CD4-positive, alpha-beta T cell treated with Interleukin-12 subunit alpha and Interleukin-12 subunit beta, for 1 hour (primary cell): Measurements from ENCODE around the gene FMNL3.
"Not testable (repeated sequence)": the region's sequence is repeated elsewhere in the genome, so short reads cannot be mapped to it uniquely, and the experiment has no call there.

Experiments used
- DNase-seq: peaks from one replicate; pipeline ENCODE4 v3.0.0-alpha.2; 2020

FMNL3 gene, protein sequence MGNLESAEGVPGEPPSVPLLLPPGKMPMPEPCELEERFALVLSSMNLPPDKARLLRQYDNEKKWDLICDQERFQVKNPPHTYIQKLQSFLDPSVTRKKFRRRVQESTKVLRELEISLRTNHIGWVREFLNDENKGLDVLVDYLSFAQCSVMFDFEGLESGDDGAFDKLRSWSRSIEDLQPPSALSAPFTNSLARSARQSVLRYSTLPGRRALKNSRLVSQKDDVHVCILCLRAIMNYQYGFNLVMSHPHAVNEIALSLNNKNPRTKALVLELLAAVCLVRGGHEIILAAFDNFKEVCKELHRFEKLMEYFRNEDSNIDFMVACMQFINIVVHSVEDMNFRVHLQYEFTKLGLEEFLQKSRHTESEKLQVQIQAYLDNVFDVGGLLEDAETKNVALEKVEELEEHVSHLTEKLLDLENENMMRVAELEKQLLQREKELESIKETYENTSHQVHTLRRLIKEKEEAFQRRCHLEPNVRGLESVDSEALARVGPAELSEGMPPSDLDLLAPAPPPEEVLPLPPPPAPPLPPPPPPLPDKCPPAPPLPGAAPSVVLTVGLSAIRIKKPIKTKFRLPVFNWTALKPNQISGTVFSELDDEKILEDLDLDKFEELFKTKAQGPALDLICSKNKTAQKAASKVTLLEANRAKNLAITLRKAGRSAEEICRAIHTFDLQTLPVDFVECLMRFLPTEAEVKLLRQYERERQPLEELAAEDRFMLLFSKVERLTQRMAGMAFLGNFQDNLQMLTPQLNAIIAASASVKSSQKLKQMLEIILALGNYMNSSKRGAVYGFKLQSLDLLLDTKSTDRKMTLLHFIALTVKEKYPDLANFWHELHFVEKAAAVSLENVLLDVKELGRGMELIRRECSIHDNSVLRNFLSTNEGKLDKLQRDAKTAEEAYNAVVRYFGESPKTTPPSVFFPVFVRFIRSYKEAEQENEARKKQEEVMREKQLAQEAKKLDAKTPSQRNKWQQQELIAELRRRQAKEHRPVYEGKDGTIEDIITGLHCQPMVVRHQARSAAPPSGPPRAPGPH

DNA sequence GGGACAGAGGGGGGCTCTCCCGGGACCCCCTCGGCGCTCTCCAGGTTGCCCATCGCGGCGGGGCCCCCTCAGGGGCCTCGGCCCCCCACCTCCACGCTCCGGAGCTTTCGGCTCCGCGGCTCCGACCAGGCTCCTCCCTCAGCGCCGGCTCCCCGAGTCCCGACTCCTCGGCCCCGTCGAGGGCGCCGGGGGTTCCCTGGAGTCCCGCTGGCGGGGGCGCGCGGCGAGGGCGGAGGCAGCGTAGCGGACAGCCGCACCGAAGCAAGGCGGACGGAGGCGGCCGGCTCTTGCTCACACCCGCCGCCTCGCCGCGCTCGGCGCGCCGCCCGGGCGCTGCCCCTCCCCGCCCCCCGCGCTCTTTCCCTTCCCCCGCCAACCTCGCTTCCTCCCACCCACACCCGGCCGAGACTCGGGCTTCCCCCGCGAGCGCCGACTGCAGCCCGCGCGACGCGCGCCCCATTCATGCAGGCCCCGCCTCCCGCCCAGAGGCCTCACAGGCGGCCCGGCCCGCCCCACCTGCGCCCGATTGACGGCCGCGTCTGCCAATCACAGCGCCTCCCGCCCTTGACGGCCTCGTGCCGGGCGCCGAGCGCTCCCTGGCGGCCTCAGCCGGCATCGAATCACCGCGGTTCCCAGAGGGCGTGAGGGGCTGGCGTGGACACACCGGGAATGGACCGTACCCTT lies at the start of gene FMNL3:
Gene FMNL3, minus strand, starts transcription at position 278 of the 684 bp plus-strand sequence. Its CDS starts 225 bp downstream, at position 53.
- DNase-seq = peak; percentile 99

DNA sequence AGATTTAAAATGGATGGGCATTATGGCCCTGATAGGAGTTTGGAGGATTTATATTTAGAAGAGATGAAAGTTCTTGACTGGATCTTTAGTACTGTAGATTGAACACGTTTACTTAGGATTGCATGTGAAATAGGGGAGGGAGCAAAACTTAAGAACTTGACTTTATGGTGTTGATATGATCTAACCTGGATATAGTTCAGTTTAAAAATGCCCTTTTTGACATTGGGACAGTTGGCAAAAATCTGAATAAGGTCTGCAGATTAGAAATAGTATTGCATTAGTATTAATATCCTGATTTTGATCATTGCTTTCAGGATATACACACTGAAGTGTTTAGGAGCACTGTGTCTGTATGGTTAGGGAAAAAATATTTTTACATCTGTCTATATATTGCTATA lies 43.8 kb upstream of the FMNL3 start:
- no peak for DNase-seq

DNA sequence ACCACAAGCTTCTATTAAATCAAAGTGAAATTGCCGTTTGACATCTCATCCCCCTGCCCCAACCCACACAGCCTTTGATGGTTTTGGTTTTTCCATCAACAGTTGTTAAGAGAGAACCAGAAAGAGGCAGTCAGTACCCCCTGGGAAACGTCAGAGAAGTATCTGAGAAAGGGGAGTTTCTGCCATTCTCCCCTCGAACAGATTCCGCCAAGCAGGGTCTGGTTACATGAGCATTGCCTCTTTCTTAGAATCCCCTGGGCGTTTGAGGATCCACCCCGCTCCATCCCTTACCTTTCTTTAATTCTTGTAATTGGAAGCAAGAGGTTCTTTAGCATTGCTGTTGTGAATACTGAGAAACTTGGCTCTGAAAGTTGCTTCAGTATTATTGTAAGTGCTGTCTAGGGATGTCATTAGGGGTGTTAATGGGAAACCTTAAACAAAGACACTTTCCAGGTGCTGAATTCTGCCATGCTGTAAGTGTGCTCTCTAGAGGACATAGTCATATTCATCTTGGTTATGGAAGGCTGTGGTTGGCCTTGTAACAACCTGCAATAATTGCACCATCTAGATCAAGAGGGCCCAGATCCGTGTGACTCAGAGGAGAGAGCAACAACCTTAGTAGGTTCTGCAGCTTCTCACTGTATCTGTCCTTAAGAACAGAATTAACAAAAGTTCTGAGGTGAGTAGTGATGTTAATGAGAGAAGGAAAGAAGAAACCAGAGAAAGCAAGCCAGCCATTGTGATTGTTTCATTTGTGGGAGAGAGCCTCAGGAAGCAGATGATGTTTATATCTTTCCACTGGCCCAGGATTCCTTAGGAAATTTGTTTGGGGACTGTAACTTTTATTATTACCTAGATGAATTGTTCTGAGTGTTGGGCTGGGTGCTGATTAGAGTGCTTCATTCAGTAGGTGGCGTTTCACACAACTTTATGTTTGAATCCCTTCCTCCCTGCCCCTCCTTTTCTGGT lies 43.1 kb upstream of the FMNL3 start:
- DNase-seq = peak; percentile 43

DNA sequence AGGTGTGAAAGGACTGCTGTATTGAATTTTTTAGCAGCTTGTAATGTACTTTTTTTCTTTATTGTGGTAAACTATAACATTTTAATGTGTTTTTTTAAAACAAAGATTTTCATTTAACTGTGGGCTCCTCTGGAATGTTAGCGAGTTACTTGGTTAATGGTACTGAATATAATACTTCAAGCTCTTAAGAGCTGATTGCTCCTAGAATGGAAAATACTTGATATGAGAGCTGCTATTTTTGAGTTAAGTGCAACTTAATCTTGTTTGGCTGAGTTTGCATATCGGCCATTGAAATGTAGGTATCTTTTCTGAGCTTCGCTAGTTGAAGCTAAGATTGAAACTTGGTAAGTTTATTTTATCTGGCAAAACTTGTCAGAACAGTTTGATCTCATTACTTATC lies 41.6 kb upstream of the FMNL3 start:
- DNase-seq = no peak

DNA sequence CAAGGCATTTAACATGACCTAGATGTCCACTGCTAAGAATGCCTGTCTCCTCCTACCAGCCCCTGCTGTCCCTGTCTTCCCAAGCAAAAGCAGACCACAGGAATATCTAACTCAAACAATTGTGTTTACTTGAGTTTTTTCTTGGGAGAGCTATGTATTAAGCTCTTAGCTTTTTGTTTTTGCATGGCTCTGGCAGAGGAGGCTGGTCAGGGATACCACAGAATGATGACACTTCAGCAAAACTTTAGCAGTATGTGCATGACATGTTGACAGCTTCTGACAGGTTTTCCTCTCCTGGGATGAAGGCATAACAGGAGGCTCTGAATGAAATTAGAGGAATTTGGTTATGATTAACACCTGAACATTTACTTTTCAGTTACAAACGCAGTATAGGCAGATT lies 41.1 kb upstream of the FMNL3 start:
- no peak for DNase-seq

DNA sequence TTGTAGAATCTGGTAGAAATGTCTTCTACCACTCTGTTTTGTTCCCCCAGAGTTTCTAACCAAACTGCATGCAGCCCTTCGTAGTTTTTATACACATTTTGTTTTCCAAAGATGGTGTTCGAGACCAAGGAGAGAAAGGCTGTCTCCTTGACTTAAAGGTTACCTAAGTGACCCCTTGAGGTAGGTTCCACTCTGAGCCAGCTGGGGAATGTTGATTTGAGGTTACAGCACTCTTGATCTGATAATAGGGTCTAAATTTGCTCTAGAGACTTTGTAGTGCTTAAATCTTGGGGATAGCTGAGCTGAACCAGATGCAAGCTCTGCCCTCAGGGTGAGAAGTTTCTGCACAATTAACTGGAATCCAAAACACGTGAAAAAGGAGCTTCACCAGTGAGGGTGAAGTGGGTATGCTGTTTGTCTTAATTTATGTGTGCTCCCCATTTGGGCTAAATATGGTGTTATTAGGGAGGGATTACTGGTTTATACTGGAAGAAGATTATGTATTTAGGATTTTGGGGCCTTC lies 37.2 kb upstream of the FMNL3 start:
- no peak for DNase-seq

DNA sequence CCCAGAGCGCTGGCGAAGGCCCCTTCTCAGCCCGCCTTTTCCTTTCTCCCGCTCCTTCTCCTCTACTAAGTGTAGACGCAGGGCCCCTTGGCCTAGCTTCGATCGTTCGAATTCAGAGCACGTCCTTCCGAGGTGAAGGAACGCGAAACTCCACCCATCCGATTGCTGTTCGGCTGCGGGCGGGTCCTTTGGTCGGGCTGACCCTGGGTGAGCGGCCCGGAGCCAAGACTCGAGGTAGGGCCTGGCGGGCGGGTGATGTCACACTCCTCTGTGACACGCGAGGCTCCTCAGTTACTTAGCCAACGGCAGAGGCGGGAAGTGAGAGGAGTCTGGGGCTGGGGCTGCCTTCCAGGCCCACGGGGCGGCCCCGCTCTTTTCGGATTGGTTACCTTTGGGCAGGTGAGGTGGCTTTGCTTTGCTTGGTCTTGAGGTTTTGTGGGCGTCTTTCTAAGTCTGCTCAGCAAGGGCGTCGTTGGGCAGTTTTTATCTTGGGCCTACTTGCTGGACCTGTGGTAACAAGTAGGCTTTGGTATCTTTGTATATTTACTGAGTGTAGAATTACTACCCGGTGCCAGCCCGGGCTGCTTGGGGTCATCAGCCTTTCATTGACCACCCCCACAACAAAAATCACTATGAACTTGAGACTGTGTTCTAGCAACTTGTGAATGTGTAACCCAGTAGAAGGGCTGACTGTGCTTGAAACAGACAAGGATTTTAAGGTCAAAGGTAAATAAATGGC lies 34.8 kb upstream of the FMNL3 start:
- peak; percentile 92 for DNase-seq

DNA sequence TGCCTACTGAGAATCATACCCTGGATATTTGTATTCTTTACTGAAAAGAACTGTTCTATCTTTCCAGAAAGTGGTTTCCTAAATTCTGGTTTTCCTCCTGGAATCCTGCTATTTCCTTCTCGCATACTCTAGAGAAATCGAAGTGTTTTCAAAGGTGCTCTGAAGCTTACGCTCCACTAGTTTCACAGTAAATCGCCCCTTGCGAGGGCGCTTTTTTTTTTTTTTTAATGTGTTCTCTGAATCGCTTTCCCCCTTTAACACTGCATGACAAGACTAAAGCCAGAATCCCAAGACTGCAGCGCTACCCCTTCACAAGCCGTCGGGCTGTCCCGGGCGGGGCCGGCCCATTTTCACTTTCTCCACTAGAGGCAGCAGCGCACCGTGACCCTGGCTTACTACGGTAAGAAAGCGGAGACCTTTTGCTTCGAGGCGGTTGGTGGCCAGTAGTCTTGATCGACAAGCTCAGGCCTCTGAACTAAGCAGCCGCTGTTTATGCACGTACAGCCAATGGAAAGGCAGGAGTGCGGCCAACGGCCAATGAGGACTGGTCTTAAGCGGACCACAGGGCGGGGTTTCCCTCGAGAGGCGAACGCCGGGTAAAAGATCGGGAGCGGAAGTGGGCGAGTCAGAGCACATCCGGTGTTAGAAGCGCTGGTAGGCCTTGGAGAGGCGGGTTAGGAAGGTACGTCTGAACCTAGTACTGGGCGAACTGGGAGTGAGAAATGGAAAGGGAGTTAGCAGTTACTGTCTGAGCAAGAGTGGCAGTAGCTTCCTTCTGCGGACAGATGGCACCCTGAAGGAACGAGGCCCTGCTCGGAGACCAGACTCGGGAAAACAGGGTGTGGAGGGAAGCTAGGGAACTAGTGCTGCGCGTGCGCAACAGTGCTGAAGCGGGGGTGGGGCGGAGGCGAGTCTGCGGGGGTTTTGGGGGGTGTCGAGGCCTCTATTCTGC lies 34.0 kb upstream of the FMNL3 start, which contains the start of gene TMBIM6:
Gene TMBIM6, plus strand, starts transcription at position 628 of the 952 bp plus-strand sequence. CDS start 10,937 bp downstream, outside the sequence.
- DNase-seq = peak; percentile 100

DNA sequence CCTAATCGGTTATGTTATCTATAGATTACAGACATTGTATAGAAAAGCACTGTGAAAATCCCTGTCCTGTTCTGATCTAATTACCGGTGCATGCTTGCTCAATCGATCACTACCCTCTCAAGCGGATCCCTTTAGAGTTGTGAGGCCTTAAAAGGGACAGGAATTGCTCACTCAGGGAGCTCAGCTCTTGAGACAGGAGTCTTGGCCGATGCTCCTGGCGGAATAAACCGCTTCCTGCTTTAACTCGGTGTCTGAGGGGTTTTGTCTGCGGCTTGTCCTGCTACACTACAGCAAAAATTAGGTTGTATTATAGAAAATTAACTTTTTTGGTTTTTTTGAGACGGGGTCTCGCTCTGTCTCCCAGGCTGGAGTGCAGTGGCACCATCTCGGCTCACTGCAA lies 33.1 kb upstream of the FMNL3 start:
- DNase-seq = not testable (repeated sequence)

DNA sequence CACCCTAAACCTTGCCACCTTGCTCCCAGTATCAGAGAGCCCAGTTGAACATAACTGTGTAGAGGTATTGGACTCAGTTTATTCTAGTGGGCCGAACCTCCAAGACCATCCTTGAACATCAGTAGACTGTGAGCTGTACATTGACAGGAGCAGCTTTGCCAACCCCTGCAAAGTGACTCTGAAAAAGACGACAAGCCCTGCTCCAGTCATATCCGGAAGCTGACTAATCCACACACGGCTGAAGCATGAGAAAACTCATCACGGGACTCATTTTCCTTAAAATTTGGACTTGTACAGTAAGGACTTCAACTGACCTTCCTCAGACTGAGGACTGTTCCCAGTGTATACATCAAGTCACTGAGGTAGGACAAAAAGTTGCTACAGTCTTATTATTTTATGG lies 31.5 kb upstream of the FMNL3 start:
- not testable (repeated sequence) for DNase-seq

DNA sequence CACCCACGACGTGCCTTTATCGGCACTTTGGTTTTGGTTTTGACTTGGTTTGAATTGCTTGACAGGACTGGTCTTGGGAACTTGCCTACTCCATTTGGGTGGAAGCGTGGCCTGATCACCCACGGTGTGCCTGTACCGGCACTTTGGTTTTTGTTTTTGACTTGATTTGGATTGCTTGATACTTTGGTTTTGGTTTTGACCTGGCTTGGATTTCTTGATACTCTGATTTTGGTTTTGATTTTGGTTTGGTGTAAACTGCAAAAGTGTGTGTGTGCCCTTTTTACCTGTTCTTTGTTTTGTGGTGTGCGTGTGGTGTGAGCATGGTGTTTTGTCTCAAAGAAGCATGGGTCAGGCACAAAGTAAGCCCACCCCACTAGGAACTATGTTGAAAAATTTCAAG lies 27.7 kb upstream of the FMNL3 start:
- not testable (repeated sequence) for DNase-seq

DNA sequence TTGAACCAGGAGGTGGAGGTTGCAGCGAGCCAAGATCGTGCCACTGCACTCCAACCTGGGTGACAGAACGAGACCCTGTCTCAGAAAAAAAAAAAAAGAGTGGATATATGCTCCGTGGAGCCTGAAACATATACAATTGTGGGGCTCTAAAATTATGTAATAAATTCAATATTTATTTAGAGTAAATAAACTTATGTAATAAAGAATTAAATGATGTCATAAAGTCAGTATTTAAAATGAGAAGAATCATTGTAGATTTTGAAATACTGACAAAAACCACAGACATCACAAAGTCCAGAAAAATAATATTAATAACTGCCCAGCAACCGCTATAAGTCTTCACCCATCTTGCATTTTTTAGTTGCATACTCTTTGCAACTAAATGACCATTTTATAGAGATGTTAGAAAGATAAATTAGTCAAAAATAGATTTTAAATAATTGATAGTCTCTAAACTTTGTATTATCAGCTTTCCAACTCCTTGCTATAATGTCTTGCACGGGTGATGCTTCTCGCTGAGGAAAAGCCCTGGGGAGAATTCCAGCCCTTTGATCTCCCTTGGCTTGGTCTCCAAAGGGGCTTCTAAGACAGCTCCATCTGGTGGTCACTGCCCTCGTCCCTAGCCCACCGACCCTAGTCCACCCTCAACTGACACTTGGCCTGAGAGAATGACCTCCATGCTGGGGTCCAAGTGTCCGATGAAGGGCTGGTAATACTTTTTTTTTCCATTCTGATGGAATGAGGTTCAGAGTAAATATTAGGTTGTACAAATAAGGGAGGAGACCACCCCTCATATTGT lies 26.2 kb upstream of the FMNL3 start:
- no peak for DNase-seq

DNA sequence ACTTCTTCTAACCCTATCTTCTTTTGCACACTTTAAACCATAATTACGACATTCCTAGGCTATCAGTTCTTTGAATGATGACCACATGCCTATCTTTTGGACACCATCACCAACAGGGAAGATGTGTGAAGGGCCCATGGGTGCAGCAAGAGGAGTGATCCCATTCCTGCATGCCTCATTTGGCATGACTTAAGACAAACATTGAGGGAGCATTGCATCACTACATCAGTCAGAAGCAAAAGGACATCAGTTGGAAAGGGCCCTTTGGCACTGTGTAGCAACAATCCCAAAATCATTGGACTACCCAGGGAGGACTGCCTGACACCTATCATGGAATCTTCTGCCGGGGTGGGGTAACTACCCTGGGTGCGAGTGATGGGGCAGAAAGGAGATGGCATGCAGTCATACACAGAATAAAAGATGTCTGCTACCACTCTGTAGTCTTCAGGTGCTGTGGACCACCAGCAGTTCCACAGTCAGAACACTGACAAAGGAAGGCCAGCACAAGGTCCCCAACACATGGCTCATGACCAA lies 23.4 kb upstream of the FMNL3 start:
- no peak for DNase-seq

DNA sequence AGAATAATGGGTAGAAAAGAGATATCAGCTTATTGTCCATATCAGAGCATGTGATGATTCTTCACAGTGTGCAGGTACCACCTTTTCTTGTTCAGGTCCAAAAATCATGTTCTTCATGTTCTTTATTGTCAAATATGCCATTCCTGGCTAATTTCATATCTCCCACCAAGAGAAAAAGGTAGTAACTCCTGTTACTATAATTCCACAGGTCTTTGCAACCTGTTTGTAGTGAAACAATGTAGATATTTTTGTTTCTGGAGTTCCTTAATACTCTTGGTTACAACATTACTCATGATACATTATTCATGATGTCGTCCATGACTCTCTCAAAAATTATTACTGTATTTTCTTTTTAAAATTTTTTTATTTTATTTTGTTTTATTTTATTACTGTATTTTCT lies 22.8 kb upstream of the FMNL3 start:
- no peak for DNase-seq

DNA sequence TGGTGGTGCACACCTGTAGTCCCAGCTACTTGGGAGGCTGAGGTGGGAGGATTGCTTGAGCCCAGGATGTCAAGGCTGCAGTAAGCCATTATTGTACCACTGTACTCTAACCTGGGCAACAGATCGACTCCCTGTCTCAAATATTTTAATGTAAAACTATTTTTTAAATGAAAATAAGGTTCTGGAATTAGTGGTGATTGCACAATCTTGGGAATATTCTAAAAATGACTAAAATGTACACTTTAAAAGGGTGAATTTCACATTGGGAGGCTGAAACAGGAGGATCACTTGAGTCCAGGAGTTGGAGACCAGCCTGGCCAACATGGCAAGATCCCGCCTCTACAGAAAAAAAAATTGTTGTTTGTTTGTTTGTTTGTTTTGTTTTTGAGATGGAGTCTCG lies 21.2 kb upstream of the FMNL3 start:
- DNase-seq = no peak

DNA sequence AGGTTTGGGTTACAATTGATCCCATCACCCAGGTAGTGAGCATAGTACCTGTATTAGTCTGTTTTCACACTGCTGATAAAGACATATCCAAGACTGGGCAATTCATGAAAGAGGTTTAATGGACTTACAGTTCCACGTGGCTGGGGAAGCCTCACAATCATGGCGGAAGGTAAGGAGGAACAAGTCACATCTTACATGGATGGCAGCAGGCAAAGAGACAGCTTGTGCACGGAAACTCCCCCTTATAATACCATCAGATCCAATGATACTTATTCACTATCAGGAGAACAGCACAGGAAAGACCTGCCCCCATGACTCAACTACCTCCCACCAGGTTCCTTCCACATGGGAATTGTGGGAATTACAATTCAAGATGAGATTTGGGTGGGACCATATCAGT lies 14.2 kb upstream of the FMNL3 start:
- not testable (repeated sequence) for DNase-seq

DNA sequence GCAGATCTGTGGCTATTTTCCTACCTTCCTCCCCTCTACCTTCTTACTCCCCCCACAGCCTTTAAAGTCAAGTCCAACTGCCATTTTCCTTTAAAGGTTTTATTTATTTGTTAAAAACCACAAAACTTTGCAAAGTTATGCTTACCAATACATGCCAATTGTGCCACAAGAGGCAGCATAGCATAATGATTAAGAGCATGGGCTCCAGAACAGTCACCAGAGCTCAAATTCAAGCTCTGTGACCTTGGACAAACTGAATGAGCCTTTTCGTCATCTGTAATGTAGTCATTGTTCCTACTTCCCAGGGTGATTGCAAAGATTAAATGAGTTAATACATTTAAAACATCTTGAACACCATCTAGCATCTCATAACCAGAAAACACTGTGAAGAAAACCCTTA lies 13.0 kb upstream of the FMNL3 start:
- no peak for DNase-seq

DNA sequence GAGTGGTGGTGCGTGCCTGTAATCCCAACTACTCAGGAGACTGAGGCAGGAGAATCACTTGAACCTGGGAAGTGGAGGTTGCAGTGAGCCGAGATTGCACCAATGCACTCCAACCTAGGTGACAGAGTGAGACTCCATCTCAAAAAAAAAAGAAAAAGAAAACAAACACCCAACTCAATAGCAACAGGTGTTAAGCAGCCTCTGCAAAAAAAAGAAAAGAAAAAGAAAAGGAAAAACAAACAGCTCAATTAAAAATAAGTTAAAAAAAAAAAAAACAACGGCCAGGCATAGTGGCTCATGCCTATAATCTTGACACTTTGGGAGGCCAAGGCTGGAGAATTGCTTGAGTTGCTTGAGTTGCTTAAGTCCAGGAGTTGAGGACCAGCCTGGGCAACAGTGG lies 10.6 kb upstream of the FMNL3 start:
- not testable (repeated sequence) for DNase-seq
